ENCODE results near the gene LAMA2. TPM values are rescaled to one million over a fixed set of nuclear protein-coding genes. Genes with fewer than 3 reads are reported as not detected.

Gene LAMA2, protein sequence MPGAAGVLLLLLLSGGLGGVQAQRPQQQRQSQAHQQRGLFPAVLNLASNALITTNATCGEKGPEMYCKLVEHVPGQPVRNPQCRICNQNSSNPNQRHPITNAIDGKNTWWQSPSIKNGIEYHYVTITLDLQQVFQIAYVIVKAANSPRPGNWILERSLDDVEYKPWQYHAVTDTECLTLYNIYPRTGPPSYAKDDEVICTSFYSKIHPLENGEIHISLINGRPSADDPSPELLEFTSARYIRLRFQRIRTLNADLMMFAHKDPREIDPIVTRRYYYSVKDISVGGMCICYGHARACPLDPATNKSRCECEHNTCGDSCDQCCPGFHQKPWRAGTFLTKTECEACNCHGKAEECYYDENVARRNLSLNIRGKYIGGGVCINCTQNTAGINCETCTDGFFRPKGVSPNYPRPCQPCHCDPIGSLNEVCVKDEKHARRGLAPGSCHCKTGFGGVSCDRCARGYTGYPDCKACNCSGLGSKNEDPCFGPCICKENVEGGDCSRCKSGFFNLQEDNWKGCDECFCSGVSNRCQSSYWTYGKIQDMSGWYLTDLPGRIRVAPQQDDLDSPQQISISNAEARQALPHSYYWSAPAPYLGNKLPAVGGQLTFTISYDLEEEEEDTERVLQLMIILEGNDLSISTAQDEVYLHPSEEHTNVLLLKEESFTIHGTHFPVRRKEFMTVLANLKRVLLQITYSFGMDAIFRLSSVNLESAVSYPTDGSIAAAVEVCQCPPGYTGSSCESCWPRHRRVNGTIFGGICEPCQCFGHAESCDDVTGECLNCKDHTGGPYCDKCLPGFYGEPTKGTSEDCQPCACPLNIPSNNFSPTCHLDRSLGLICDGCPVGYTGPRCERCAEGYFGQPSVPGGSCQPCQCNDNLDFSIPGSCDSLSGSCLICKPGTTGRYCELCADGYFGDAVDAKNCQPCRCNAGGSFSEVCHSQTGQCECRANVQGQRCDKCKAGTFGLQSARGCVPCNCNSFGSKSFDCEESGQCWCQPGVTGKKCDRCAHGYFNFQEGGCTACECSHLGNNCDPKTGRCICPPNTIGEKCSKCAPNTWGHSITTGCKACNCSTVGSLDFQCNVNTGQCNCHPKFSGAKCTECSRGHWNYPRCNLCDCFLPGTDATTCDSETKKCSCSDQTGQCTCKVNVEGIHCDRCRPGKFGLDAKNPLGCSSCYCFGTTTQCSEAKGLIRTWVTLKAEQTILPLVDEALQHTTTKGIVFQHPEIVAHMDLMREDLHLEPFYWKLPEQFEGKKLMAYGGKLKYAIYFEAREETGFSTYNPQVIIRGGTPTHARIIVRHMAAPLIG (N-terminal part only)
- total RNA-seq (100 to 1,000 TPM; 126 to 172 TPM), polyA plus RNA-seq (ENCODE audit: insufficient read length in 2 of 2) (10 to 100 TPM; 23.9 to 30.6 TPM)
- long read RNA-seq, donor 1, partial matches to known transcripts = 40 of 40 reads
- long read RNA-seq, donor 1, other reads (novel, unspliced or antisense) = 0 of 40 reads
- long read RNA-seq, donor 2 = 0 reads
- long read RNA-seq, donor 3, partial matches to known transcripts = 9 of 9 reads
- long read RNA-seq, donor 3, other reads (novel, unspliced or antisense) = 0 of 9 reads
- long read RNA-seq, donor 4, partial matches to known transcripts = 38 of 38 reads
- long read RNA-seq, donor 4, other reads (novel, unspliced or antisense) = 0 of 38 reads

DNA sequence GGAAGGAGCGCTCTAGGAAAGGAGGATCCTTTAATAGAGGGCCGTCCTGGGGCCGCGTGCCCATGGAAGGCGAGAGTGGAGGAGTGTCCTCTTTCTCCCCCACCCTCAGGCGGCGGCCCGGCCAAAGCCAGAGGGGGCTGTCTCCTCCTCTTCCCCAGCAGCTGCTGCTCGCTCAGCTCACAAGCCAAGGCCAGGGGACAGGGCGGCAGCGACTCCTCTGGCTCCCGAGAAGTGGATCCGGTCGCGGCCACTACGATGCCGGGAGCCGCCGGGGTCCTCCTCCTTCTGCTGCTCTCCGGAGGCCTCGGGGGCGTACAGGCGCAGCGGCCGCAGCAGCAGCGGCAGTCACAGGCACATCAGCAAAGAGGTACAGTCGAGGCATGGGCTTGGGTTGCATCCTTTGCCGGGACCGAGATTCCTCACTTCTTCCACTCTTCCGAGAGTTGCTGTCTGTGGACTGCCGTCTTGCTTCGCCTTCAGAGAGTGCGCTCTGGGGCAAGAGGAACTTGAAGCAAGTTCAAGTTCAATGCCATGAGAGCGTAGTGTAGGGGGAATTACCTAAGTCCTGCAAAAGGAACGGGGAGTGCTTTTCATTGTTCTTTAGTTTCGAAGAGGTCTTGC is at the start of gene LAMA2:
TSS of gene LAMA2 (plus strand) at position 148 of the 621 bp plus-strand sequence. CDS start at position 256, 108 bp downstream.
- H3K36me3 ChIP-seq (ENCODE audit: control insufficient read depth, insufficient read depth, low read length) = no peaks in the 10 kb centered on the region
- no peaks in the 10 kb centered on the region for H3K27me3 ChIP-seq (ENCODE audit: control insufficient read depth, insufficient read depth, low read length)
- peaks cover 4% of the 10 kb centered on the region for H3K4me1 ChIP-seq (ENCODE audit: control insufficient read depth, insufficient read depth, low read length)
- DNase-seq (ENCODE audit: low read depth in 4 of 6, low spot score in 6 of 6) = peak; percentile 12 to 86 (median 47)
- H3K4me3 ChIP-seq (ENCODE audit: low read depth, low read length) = peak within 1 kb of the TSS; percentile 82
- H3K9me3 ChIP-seq (ENCODE audit: control insufficient read depth, insufficient read depth, low read length) = no peaks in the 10 kb centered on the region
- H3K27ac ChIP-seq (ENCODE audit: low read depth, low read length) = peak within 1 kb of the TSS; percentile 84
- WGBS (ENCODE audit: insufficient coverage) = 1% methylated on average over 27 of the region's 36 CpGs

DNA sequence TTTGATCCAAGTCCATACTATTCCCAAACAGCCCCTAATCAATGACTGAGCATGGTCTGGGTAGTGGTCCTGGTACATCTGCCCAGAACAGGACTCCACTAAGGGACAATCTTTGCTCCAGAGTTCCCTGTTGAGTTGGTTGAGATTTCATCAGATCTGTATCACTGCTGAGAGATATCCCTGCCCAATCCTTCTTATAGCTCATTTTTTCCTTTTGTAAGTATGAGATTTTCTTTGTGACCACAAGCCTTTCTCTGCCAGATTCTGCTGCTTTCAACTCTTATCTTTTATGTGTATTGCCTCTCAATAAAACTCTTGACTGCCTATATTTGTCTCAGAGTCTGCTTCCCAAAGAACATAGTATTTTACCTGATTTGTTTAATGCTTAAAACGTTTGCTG is 46.2 kb upstream of the LAMA2 start:
- Histone ChIP-seq H3K27me3 (ENCODE audit: control insufficient read depth, insufficient read depth, low read length) (no peaks in the 10 kb centered on the region), H3K27ac (ENCODE audit: low read depth, low read length) (no peak overlapping the region), H3K4me1 (ENCODE audit: control insufficient read depth, insufficient read depth, low read length) (no peaks in the 10 kb centered on the region), H3K4me3 (ENCODE audit: low read depth, low read length) (no peak overlapping the region), H3K36me3 (ENCODE audit: control insufficient read depth, insufficient read depth, low read length) (no peaks in the 10 kb centered on the region), H3K9me3 (ENCODE audit: control insufficient read depth, insufficient read depth, low read length) (no peaks in the 10 kb centered on the region)
- no CpG with 5 or more reads among the region's 1 CpG for WGBS (ENCODE audit: insufficient coverage)
- no peak for DNase-seq (ENCODE audit: low read depth in 4 of 6, low spot score in 6 of 6)

DNA sequence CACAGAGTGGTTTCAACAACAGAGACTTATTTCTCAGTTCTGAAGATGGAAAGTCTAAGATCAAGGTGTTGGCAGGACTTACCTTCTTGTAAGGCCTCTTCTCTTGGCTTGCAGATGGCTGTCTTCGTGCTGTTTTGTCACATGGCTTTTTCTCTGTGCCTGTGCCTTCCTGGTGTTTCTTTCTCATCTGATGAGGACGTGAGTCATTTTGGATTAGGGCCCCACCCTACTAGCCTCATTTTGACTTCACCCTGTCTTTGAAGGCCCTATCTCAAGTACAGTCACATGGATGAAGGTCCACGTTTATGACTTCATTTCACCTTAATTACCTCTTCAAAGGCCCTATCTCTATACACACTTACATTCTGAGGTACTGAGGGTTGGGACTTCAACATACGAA is 41.4 kb upstream of the LAMA2 start:
- H3K27ac ChIP-seq (ENCODE audit: low read depth, low read length) = no peak overlapping the region
- WGBS (ENCODE audit: insufficient coverage) = 93% methylated on average over 3 of the region's 4 CpGs
- DNase-seq (ENCODE audit: low read depth in 4 of 6, low spot score in 6 of 6) = no peak

DNA sequence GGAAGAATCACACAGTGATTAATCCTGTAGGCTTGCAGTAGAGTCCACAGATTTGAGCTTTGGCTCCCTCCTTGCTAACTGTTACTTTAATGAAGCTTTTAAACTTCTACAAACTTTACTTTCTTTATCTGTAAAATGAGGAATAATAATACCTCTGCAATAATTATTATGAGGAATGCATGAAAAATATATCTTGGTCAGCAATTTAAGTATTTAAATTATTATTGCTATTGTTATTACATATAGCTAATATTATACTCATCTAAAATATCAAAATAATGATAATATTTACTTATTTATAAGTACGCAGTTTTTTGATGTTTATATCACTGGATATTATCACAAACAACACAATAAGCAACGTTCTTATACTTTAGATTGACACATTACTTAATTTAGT is 38.3 kb upstream of the LAMA2 start:
- no peak overlapping the region for H3K4me3 ChIP-seq (ENCODE audit: low read depth, low read length)
- WGBS (ENCODE audit: insufficient coverage) = no CpG with 5 or more reads among the region's 2 CpGs
- H3K36me3 ChIP-seq (ENCODE audit: control insufficient read depth, insufficient read depth, low read length) = no peaks in the 10 kb centered on the region
- H3K27me3 ChIP-seq (ENCODE audit: control insufficient read depth, insufficient read depth, low read length) = no peaks in the 10 kb centered on the region
- no peaks in the 10 kb centered on the region for H3K4me1 ChIP-seq (ENCODE audit: control insufficient read depth, insufficient read depth, low read length)
- no peak overlapping the region for H3K27ac ChIP-seq (ENCODE audit: low read depth, low read length)
- DNase-seq (ENCODE audit: low read depth in 4 of 6, low spot score in 6 of 6) = no peak
- H3K9me3 ChIP-seq (ENCODE audit: control insufficient read depth, insufficient read depth, low read length) = no peaks in the 10 kb centered on the region

More for the DNA sequence above, 41.4 kb upstream of the LAMA2 start:
- no peaks in the 10 kb centered on the region for H3K9me3 ChIP-seq (ENCODE audit: control insufficient read depth, insufficient read depth, low read length)
- H3K4me1 ChIP-seq (ENCODE audit: control insufficient read depth, insufficient read depth, low read length) = no peaks in the 10 kb centered on the region
- H3K27me3 ChIP-seq (ENCODE audit: control insufficient read depth, insufficient read depth, low read length) = no peaks in the 10 kb centered on the region
- no peaks in the 10 kb centered on the region for H3K36me3 ChIP-seq (ENCODE audit: control insufficient read depth, insufficient read depth, low read length)
- no peak overlapping the region for H3K4me3 ChIP-seq (ENCODE audit: low read depth, low read length)

DNA sequence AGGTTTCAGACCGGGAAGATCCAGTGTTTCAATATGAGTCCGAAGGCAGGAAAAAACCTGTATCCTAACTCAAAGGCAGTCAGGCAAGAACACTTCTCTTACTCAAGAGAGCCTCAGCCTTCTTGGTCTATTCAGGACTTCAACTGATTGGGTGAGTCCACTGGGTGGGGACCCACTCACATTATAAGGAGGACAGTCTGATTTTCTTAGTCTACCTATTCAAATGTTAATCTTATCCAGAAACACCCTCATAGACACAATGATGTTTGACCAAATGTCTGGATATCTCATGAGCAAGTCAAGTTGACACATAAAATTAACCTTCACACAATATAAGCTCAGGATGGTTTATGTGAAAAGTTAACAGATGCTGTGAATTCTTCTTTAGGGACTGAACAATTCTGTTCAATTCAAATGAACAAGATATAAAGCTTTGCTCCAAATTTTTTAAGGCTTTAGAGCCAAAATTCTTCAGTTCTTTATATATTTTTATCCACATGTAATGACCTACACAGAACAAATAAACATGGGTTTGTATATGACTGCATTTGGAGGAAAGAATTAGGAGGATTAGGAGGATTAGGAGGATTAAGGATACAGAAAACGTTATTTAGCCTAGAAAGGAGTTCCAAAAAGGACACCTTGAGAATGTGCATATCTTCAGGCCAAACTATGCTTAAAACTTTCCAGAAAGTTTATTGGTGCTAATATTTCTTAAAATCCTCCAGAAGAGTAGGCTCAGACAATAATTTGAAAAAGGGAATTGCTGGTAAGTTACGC is 35.3 kb upstream of the LAMA2 start:
- no peaks in the 10 kb centered on the region for H3K4me1 ChIP-seq (ENCODE audit: control insufficient read depth, insufficient read depth, low read length)
- WGBS (ENCODE audit: insufficient coverage) = no CpG with 5 or more reads among the region's 4 CpGs
- H3K9me3 ChIP-seq (ENCODE audit: control insufficient read depth, insufficient read depth, low read length) = peaks cover 1% of the 10 kb centered on the region
- H3K27ac ChIP-seq (ENCODE audit: low read depth, low read length) = peak overlapping the region; percentile 11
- DNase-seq (ENCODE audit: low read depth in 4 of 6, low spot score in 6 of 6) = no peak
- no peak overlapping the region for H3K4me3 ChIP-seq (ENCODE audit: low read depth, low read length)
- H3K36me3 ChIP-seq (ENCODE audit: control insufficient read depth, insufficient read depth, low read length) = no peaks in the 10 kb centered on the region
- H3K27me3 ChIP-seq (ENCODE audit: control insufficient read depth, insufficient read depth, low read length) = no peaks in the 10 kb centered on the region

DNA sequence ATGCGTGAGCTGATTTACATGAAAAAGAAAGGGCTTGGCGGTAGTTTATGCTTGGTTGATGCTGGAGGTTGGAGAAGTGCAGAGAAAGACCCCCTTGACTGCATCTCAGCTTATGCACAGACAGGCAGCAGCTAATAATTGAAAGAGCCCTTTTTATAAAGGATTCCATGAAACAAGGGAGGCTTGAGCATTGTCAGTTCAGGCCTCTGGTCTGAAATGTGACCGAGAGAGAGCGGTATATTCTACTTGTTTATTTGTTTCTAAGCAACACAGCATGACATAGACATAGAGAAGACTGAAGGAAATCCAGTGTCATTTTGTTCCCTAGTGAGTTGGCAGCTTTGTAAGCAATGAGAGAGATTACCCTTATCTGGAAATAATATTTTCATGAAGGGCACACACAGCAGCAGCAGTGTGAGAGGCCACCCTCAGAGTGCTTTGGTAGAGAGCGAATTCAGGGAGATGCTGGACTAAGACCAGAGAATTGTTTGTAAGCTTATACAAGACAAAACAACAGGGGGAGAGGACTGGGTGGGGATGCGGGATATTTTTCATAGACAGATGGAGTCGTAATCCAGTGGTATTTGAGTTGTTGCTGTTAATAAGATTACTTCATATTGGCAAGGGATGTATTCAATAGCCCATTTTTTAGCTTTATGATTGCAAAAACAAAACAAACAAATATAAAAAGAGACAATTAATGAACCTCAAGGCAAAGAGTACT is 34.6 kb upstream of the LAMA2 start:
- Histone ChIP-seq H3K27me3 (ENCODE audit: control insufficient read depth, insufficient read depth, low read length) (no peaks in the 10 kb centered on the region), H3K36me3 (ENCODE audit: control insufficient read depth, insufficient read depth, low read length) (no peaks in the 10 kb centered on the region), H3K4me3 (ENCODE audit: low read depth, low read length) (no peak overlapping the region), H3K27ac (ENCODE audit: low read depth, low read length) (peak overlapping the region; percentile 12), H3K9me3 (ENCODE audit: control insufficient read depth, insufficient read depth, low read length) (peaks cover 1% of the 10 kb centered on the region), H3K4me1 (ENCODE audit: control insufficient read depth, insufficient read depth, low read length) (no peaks in the 10 kb centered on the region)
- WGBS (ENCODE audit: insufficient coverage) = no CpG with 5 or more reads among the region's 7 CpGs
- DNase-seq (ENCODE audit: low read depth in 4 of 6, low spot score in 6 of 6) = peak in 2 of 6 donors; percentile 50 to 61

DNA sequence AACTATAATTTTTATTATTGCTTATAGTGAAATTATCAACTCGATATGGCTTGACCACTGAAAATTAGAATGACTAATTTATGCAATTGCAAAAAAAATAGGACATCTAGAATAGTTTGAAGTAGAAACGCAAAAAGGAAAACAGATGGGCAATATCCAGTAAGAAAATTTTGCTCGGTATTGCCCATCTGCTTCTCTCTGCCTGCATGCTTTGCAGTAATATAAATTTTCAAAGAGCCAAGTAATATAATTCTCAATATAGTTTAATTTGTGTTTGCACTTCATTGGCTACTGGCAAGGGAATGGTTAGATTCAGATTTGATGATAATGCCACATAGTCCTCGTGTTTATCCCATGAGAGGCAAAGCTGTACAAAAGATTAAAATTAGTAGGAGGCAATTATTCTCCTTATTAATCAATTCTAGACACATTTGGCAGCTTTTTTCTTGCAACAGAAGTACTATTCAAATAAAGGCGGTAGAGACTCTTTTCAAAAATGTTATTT is 27.3 kb upstream of the LAMA2 start:
- no peaks in the 10 kb centered on the region for H3K36me3 ChIP-seq (ENCODE audit: control insufficient read depth, insufficient read depth, low read length)
- peak in 3 of 6 donors; percentile 10 to 84 (median 66) for DNase-seq (ENCODE audit: low read depth in 4 of 6, low spot score in 6 of 6)
- H3K27me3 ChIP-seq (ENCODE audit: control insufficient read depth, insufficient read depth, low read length) = no peaks in the 10 kb centered on the region
- H3K27ac ChIP-seq (ENCODE audit: low read depth, low read length) = no peak overlapping the region
- H3K9me3 ChIP-seq (ENCODE audit: control insufficient read depth, insufficient read depth, low read length) = no peaks in the 10 kb centered on the region
- H3K4me3 ChIP-seq (ENCODE audit: low read depth, low read length) = no peak overlapping the region
- no peaks in the 10 kb centered on the region for H3K4me1 ChIP-seq (ENCODE audit: control insufficient read depth, insufficient read depth, low read length)
- WGBS (ENCODE audit: insufficient coverage) = no CpG with 5 or more reads among the region's 5 CpGs
